GM18511 (cell line): ENCODE measurements around the gene SCTR.

ENCODE experiments used
- ATAC-seq: cut with Tn5 transposase; IDR thresholded peaks from one replicate; pipeline ENCODE4 v1.9.1; 2021; ENCODE audit warnings: mild to moderate bottlenecking, moderate library complexity; ENCODE audit not compliant: unreplicated experiment

Gene SCTR

DNA sequence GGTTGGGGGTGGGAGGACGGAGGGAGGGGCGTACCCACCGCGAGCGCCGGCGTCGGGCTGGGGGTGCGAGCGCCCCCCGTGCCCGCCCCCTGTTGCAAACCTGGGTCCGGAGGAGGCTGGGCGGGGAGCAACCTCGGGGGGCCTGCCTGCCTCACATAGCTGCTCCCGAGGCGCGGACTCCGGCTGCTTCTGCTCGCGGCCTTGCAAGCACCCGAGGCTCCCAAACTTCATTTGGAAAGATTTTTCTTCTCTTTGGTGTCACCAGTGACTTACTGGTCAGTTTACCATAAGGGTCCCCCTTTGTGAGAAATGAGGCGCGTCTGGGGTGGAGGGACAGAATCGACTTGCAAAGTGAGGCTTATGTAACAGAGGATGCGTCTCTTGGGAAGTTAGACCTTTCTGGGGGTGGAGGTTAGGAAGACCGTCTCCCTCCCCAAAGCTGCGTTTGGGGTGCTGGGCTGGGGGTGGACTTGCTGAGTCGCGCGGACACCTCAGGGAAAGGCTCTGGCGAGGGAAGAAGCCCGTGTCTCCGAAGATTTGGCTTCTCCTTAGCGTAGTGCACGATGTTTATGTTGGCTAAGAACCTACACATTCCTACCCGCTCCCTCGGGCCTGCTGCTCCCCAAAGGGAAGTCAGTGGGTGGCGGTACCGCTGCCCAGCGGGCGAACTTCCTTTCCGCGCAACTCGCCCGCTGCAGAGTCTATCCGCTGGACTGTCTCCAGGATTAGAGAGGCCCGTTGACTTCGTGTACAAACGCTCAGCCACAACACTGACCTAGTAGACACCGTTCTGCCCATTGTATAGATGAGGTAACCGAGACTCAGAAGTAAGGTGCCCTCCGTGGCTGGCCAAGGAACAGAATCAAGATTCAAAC is 92.1 kb downstream of the SCTR start:
- ATAC-seq = peak; percentile 1

DNA sequence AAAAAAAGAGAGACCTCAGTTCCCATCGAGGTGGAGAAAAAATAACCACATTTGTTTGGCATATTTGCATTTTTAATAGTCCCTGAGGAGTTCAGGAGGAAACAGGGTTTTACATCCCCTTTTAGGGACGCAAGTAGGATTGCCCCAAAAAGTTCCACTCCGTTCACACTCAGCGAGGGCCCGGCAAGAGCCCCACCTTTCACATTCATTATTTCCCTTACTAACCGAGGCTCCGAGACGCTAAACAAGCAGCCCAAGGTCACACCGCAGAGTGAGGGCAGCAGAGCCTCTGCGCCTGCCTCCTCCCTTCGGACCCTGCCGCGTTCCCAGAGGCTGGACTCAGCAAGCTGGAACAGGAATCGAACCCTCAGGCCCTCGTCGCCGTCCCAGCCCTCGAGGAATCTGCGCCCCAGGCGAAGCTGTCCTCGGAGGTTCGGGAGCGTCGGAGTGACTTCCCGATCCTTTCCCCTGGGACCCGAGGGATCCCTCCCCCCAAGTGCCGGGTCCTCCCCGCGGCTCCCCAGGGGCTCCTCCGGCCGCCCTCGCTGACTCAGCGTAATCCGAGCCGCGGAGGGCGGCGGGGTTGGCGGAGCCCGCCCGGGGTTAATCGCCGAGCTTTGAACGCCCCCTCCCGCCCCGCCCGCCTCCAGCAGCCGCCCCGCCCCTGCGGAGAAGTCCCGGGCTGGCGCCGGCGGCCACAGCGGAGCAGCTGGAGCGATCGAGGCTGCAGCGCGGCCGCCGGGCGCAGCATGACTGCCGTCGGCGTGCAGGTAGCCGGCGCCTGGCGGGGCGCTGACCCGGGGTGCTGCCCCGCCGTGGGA is 92.9 kb downstream of the SCTR start, which contains the start of gene TMEM37:
Gene TMEM37 (plus strand): TSS at position 700 of the 821 bp plus-strand sequence. CDS start 50 bp downstream, at position 750.
- peak; percentile 75 for ATAC-seq

DNA sequence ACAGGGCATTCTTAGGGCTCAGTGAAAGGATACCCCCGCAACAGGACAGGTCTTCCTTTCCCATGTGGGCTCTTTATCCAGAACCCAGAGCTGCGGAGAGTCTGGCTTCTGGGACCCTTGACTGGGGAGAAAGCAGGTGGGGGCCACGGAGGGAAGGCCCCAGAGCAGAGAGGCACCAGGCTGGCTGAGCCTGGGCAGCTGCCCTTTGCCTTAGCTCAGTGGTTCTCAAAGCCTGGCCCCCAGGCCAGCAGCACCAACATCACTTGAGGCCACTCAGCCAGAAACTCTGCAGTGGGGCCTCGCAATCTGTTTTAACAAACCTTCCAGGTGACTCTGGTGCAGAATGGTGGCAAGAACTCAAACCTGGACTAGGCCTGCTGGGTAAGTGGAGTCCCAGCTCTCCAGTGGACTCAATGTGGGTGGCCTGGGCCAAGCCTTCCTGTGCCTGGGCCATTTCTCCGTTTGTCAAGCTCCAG is 94.2 kb downstream of the SCTR start:
- ATAC-seq = no peak

DNA sequence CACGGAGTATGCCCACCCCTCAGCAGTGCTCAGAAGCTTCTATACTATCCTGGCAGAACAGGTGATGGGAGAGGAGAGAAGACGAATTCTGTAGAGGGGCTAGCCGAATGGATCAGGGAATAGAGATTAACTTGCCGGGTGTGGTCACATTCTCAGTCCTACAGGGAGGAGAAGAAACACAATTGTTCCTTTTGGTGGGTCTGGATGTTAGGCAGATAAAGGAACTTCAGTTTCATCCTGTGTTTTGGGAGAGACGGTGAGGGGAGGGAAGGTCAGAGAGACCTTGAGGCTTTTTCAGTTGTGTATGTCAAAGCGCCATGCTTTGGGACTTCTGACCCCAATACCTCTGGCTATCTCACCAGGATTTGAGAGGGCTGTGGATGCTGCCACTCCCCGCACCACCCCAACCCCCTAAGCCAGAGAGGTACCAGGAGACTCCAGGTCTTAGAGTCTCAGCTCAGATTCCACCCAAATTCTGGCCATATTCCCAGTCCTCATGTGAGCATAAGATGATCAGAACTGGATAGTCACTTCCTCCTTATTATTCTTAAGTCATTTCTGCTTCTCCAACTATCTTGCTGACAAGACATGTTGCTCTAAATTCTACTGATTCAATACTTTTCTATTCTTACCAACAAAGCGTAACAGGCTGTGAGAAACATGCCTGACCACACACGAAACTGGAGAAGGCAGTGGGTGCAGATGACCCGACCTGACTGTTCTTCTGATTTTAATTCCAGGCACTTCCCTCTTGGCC is 94.9 kb downstream of the SCTR start:
- no peak for ATAC-seq

DNA sequence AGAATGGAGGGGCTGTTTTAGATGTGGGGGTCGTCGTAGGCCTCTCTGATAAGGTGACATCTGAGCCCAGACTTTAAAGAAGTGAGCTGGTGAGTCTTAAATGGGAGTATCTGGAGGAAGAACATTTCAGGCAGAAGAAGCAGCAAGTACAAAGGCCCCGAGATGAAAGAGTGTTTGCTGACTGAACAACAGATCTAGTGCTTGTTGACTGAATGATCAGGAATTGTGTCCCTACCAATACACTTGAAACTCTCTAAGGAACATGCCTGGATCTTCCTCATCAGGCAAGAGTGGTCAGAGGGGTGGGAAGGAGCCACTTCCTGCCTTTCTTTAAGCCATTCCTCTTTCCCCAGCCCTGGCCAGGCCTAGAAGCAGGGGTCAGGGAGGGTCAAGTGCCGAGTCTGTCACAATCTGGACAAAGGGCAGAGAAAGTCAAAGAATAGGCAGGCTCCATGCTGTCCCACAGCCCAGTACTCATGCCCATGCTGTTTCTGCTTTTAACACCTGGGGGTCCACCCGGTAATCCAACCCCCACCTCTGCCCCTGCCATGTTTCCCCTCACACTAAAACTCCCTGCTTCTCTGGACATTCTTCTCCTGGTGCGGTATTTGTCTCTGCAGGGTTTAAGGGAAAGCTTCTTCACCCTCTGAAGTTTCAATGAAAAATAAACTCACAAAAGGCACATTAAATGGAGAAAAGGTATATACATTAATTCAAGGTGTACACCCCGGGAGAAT is 95.6 kb downstream of the SCTR start:
- ATAC-seq = no peak

DNA sequence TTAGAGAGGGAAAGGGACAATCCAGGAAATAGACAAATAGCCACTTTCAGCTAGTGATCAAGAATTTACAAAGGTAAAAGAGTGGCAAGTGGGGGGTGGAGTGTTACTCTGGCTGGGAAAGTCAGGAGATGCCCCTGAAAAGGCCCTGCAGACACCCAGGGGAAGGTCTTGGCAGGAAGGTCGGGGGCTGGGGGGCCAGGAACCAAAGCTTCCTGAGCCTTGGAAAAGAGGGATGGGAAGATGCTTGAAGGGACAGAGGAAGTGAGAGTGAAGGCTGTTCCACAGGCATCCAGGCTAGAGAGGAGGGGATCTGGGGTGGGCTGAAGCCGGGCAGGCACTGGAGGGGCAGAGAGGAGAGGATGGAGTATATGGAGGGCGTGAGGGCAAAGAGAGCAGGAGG is 96.5 kb downstream of the SCTR start:
- no peak for ATAC-seq

DNA sequence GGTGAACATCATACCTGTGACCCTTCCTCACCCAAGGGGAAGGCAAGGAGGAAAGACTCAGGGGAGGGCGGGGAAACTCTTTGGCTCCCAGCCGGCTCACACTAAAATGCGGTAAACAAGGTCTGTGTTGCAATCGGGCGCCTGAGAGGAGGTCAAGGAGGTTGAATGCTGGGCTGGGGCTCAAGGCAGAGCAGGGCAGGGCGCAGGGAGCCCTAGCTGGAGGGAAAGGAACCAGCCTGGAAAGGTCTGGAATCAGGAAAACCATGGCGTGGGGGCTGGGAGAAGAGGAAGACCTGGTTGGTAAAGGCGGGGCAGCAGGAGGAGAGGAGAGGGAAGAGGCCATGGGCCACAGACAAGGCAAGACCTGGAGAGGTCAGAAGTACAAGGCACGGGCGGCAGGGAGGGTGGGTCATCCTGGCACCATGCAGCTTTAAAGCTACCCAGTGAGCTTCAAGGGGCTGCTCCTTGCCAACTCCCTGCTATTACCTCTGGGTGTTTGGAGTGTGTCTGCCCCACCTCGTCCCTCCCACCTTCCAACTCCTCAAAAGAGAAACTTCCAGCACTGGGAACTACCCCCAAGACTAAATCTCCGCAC is 97.4 kb downstream of the SCTR start:
- no peak for ATAC-seq

DNA sequence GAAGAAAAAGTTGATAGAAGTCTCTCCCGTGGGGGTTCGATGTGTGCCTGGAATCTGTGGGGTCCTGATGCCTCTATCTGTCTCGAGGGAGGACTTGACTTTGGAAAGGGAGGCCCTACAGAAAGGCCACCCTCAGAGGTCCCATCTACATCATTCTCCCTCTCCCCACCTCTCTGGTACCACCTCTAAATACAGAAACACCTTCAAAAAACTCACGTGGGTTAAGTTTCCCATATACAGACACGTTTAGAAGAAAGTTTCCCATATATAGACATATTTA is 97.9 kb downstream of the SCTR start:
- ATAC-seq = no peak

DNA sequence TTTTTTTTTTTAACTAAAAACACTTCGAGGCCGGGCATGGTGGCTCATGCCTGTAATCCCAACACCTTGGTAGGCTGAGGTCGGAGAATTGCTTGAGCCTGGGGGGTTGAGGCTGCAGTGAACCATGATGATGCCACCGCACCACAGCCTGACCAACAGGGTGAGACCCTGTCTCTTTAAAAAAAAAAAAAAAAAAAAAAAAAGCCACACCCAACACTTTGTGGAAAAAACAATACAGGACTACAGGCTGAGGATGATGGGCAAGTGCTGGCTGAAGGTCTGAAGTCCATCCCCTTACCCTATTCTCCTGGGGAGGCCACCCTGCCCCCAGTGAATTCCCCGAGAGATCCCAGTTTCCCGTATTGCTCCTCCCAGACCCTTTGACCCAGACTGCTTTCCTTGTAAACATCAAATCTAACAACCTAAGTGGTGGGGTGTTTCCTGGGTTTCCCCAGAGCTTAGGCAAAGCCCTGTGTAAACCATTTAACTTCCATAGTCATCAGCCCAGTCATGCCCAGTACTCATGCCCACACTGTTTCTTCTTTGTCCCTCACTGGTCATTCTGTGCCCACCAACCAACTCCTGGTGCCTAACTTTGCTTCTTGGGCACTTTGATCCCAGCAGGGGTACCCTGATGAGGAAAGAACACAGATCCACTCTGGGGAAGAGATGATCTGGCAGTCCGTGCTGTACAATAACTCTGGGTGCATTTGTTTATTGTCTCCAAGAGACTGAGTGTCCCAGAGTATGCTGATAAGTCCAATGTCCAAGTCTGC is 98.5 kb downstream of the SCTR start:
- no peak for ATAC-seq

DNA sequence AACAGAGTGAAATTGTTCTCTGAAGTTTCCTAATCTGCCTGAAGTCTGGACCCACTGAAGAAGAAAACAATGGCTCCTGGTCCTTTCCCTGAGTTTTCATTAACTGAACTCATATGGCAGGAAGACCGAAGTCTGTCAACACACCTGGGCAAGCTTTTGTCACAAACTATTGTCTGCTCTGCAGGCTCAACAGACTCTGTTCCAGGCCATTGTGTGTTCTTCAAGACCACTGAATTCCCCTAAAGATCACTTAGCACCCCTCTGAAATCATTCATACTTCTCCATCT is 99.2 kb downstream of the SCTR start:
- no peak for ATAC-seq

DNA sequence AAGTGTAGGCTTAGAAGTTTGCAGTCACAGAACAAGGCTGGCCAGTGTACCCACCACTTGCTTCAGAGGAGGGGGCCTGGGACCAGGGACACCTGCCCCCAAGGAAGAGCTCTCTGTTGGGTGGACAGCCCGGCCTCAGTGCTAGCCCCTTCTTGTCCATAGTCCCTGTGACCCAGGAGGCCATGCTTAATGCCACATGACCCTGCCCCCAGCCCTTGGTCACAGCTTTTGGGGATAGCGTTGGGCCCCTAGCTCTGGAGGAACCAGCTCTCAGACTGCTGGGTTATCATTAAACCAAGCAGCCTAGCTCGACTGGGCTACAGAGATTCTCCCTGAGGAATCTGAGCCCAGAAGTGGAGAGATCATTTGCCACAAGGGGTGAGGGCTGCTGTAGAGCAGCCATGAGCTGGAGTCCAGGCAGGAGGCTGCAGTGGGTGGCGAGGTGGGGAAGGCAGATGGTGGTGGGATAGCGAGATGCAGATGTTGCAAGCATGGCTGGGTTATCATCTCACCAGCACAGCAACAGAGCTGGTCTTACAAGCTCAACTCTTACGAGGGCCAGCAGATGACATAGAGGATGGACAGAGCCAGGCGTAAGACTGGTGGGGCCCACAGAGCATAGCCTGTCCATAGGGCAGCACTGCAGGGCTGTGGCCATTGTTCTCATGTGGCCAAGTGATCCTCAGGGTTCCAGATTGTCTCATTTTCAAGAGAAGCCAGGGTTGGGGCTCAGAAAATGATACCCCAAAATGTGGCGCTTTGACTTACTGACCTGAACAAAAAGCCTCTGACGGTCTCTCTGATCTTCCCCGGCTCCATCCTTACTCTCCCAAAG is 99.8 kb downstream of the SCTR start:
- ATAC-seq = no peak

DNA sequence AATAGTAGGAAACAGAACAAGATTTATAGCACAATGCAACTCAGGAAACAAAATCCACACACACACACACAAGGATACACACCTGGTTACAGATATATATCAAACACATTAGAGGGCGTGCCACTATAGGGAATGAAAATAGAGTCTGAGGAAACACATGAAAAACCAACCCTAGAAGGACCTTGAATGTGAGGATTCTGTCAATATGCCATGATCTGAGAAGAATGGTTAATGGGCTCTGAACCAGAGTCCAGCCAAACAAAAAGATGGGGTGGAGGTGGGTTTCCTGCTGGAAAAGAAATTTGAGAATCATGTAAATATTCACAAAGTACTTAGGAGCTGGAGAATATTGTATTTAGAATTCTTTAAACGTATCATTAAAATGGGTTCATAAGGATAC is 100.5 kb downstream of the SCTR start:
- no peak for ATAC-seq

DNA sequence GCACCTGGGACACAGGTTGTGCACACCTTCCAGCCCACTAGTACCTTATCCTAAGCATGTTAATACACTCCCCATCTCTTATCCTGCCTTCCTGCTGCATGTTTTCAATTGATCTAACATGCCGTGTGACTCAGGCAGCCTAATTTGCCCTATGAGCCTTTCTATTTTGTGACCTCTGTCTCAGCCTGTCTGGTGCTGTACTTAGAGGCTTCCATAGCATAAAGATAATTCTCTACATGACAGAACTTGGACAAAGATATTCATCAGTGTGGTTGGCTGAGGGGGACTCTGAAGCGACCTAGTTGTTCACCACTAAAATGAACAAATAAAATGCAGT is 101.2 kb downstream of the SCTR start:
- ATAC-seq = no peak

DNA sequence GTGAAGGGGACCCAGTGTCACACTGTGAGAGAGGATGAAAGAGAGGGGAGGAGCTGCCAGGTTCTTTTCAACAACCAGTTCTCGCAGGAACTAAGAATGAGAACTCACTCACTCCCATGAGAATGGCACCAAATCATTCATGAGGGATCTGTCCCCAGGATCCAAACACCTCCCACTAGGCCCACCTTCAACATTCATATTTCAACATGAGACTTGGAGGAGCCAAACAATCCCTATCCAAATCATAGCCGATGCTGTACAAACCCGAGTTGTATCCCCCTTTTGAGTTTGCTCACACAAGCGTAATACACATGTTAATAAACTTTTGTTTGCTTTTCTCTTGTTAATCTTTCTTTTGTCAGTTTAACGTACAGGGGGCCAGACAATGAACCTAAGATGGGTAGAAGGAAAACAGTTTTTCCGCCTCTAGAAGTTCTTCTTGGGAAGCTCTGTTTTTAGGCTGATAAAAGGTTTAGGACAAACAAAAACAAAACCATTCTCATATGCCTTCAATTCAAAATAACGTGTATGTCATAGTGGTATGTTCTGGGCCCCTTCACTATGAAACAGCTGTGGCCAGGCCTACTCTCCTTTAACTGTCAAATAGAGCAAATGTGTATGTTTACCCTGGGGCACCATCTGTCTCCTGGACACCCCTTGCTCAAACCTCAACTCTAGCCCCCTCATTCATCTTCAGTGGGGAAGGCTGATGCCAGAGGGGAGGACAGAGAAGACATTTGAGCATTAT is 101.7 kb downstream of the SCTR start:
- ATAC-seq = no peak

DNA sequence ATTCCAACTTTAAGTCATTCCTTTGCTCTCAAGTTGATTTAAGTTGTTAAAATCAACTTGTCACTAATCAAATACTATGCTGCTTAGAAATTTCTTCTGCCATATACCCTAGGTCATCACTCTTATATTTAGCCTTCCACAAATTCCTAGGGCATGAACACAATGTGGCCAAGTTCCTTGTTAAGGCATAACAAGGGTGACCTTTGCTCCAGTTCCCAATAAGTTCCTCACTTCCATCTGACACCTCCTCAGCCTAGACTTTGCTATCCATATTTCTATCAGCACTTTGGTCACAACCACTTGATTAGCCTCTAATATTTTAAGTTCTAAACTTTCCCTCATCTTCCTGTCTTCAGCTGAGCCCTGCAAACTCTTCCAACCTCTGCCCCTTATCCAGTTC is 102.5 kb downstream of the SCTR start:
- no peak for ATAC-seq

DNA sequence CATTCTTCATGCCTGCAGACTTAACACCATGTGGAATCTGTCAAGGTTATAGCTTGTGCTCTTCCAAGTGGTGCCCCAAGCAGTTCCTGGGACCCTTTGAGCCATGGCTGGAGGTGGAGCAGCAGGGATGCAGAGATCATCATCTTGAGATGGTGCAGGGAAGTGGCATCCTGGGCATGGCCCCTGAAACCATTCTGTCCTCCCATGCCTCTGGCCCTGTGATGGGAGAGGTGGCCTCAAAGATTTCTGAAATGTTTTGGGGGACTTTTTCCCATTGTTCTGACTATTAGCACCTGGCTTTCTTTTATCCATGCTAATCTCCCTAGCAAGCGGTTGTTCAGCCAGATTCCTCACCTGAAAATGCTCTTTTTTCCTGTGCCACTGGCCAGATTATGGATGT is 103.0 kb downstream of the SCTR start:
- no peak for ATAC-seq

DNA sequence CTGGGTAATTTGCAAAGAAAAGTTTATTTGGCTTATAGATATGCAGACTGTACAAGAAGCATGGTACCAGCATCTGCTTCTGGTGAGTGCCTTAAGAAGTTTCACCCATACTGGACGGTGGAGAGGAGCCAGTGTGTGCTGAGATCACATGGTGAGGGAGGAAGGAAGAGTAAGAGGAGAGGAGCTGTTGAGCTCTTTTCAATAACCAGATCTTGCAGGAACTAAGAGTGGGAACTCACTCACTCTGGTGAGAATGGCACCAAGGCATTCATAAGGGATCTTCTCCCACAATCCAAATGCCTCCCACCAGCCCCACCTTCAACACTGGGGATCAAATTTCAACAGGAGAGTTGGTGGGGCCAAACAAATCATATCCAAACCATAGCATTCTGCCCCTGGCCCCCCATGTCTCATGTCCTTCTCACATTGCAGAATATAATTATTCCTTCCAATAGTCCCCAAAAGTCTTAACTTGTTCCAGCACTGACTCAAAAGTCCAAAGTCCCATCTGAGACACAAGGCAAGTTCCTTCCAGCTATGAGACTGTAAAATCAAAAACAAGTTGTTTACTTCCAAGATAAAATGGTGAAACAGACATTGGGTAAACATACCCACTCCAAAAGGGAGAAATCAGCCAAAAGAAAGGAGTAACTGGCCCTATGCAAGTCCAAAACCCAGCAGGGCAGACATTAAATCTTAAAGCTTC is 104.3 kb downstream of the SCTR start:
- no peak for ATAC-seq

DNA sequence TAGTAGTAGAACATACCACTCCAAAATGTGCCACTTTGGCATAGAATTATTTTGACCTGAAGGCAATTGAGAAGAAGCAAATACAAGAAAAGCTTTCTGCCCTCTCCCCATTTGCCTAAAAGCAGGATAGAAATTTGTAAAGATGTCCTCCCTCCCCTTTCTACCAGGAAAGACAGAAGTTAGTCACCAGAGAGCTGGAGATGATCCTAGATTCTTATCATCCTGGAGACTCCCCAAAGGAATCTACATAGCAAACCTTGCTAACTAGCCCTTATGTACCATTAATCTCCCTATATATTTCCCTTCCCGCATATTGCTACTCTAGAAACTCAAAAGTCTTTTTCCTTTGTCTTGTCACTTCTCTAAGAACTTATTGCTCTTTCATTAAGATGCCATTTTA is 105.2 kb downstream of the SCTR start:
- no peak for ATAC-seq
